OCI-LY3 (cell line): ENCODE results near the gene PTPRN2.

Source experiments
- H2AFZ ChIP-seq: fragments of 200-600, 300-600 bp; shearing (Covaris generic); 2 replicates; pipeline ENCODE4 v1.6.0; 2014; ENCODE audit warnings: antibody characterized with exemption, low read depth, low read length
- H3K27ac ChIP-seq: fragments of 200-600, 300-600 bp; sonication (generic); 2 replicates; pipeline ENCODE4 v1.5.1; 2014; ENCODE audit warnings: mild to moderate bottlenecking, low read length, moderate library complexity, mixed read lengths
- H3K27me3 ChIP-seq: fragments of 200-600, 300-600 bp; sonication (generic); 2 replicates; pipeline ENCODE4 v1.6.1; 2014; ENCODE audit warnings: low read depth, low read length, mixed read lengths
- H3K36me3 ChIP-seq: fragments of 200-600, 300-600 bp; sonication (generic); replicated peaks from 2 replicates; pipeline ENCODE3; 2014; ENCODE audit warnings: low read depth, low read length, mixed read lengths
- H3K4me1 ChIP-seq: fragments of 300-600, 200-600 bp; sonication (generic); 2 replicates; pipeline ENCODE4 v1.6.1; 2014; ENCODE audit warnings: low read length, mixed read lengths
- H3K4me2 ChIP-seq: fragments of 200-600, 300-600 bp; sonication (generic); 2 replicates; pipeline ENCODE4 v1.6.1; 2014; ENCODE audit warnings: low read length, mixed read lengths
- H3K4me3 ChIP-seq: fragments of 300-600, 200-600 bp; sonication (generic); 2 replicates; pipeline ENCODE4 v1.5.1; 2014; ENCODE audit warnings: antibody characterized with exemption, mild to moderate bottlenecking, low read length, moderate library complexity
- H3K79me2 ChIP-seq: fragments of 300-600, 200-600 bp; shearing (Covaris generic); 2 replicates; pipeline ENCODE4 v1.6.1; 2014; ENCODE audit warnings: mild to moderate bottlenecking, low read length, mixed read lengths
- H3K9ac ChIP-seq: fragments of 300-600, 200-600 bp; shearing (Covaris generic); 2 replicates; pipeline ENCODE4 v1.6.0; 2014; ENCODE audit warnings: mild to moderate bottlenecking, low read length, moderate library complexity
- H3K9me3 ChIP-seq: fragments of 200-600, 300-600 bp; shearing (Covaris generic); 2 replicates; pipeline ENCODE4 v1.6.1; 2014; ENCODE audit warnings: low read length, mixed read lengths; ENCODE audit not compliant: insufficient read depth
- H4K20me1 ChIP-seq: fragments of 200-600, 300-600 bp; sonication (generic); 2 replicates; pipeline ENCODE4 v1.6.1; 2016; ENCODE audit warnings: low read length, mixed read lengths; ENCODE audit not compliant: insufficient read depth
- EZH2phosphoT487 ChIP-seq: fragments of 200-600 bp; shearing (Covaris generic); IDR thresholded peaks from 2 replicates; pipeline ENCODE4 v1.6.1; 2018; ENCODE audit warnings: antibody characterized with exemption, mixed run types, low read depth
- TF ChIP-seq, protein P1 (sequence below): fragments of 200-600, 300-600 bp; sonication (generic); IDR thresholded peaks from 2 replicates; pipeline ENCODE4 v1.5.1; 2014; ENCODE audit warnings: antibody characterized with exemption, low read length, low read depth

Gene PTPRN2

DNA sequence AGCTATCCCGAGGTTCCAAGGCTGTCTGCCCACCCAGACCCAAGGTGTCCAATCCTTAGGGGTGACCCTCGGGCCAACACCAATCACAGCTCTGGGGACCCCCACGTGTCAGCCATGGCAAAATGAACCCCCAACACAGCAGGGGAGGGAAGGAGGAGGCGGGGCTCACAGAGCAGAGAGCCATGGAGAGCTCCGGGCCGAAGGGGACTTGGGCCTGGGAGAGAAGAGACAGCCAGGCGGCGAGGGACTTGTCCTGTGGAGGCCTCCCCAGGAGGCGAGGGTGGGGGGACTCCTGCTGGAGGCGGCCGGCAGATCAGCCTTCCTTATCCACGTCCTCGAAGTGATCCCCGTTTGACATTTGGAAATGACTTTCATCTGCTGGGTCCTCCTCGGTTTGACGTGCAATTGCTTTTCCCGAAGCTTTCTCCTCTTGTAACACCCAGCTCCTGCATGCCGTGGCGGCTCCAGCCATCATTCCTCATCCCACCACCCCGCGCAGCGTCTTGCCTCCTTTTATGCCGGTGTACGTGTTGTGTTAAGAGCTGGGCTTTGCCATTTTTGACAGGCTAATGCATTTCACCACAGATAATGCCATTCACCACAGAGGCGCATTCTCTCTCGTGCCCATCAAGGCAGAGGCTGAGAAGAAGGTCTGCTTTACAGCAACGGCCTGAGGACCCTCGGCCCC lies 913.5 kb downstream of the PTPRN2 start:
- TF ChIP-seq, protein P1, sequence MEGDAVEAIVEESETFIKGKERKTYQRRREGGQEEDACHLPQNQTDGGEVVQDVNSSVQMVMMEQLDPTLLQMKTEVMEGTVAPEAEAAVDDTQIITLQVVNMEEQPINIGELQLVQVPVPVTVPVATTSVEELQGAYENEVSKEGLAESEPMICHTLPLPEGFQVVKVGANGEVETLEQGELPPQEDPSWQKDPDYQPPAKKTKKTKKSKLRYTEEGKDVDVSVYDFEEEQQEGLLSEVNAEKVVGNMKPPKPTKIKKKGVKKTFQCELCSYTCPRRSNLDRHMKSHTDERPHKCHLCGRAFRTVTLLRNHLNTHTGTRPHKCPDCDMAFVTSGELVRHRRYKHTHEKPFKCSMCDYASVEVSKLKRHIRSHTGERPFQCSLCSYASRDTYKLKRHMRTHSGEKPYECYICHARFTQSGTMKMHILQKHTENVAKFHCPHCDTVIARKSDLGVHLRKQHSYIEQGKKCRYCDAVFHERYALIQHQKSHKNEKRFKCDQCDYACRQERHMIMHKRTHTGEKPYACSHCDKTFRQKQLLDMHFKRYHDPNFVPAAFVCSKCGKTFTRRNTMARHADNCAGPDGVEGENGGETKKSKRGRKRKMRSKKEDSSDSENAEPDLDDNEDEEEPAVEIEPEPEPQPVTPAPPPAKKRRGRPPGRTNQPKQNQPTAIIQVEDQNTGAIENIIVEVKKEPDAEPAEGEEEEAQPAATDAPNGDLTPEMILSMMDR: no peak
- no peak for TF ChIP-seq EZH2phosphoT487
- Histone ChIP-seq H3K9me3 (no peaks in the 10 kb centered on the region), H3K27ac (no peak overlapping the region), H3K9ac (no peak overlapping the region), H4K20me1 (no peaks in the 10 kb centered on the region), H3K36me3 (no peaks in the 10 kb centered on the region), H3K27me3 (no peaks in the 10 kb centered on the region), H3K4me3 (no peak overlapping the region), H3K79me2 (no peaks in the 10 kb centered on the region), H2AFZ (no peak overlapping the region), H3K4me2 (no peak overlapping the region), H3K4me1 (no peaks in the 10 kb centered on the region)

GRCh38 chr7:157673573-157673972 lies 914.0 kb downstream of the PTPRN2 start:
- H3K4me2 ChIP-seq: no peak overlapping the region
- H2AFZ ChIP-seq: no peak overlapping the region
- no peak overlapping the region for H3K4me3 ChIP-seq
- H3K27ac ChIP-seq: no peak overlapping the region
- no peaks in the 10 kb centered on the region for H3K36me3 ChIP-seq
- H3K27me3 ChIP-seq: no peaks in the 10 kb centered on the region
- no peaks in the 10 kb centered on the region for H4K20me1 ChIP-seq
- TF ChIP-seq, protein P1: no peak
- TF ChIP-seq EZH2phosphoT487: no peak
- no peak overlapping the region for H3K9ac ChIP-seq
- no peaks in the 10 kb centered on the region for H3K79me2 ChIP-seq
- no peaks in the 10 kb centered on the region for H3K4me1 ChIP-seq
- H3K9me3 ChIP-seq: no peaks in the 10 kb centered on the region

- H3K4me2 ChIP-seq: no peak overlapping the region
- no peak for TF ChIP-seq EZH2phosphoT487
- TF ChIP-seq, protein P1: no peak
- no peaks in the 10 kb centered on the region for H3K27me3 ChIP-seq
- H3K4me3 ChIP-seq: no peak overlapping the region
- no peak overlapping the region for H3K27ac ChIP-seq
- no peaks in the 10 kb centered on the region for H3K4me1 ChIP-seq
- no peaks in the 10 kb centered on the region for H3K79me2 ChIP-seq
- H3K9ac ChIP-seq: no peak overlapping the region
- H3K9me3 ChIP-seq: no peaks in the 10 kb centered on the region
- H3K36me3 ChIP-seq: no peaks in the 10 kb centered on the region
- H4K20me1 ChIP-seq: no peaks in the 10 kb centered on the region
- no peak overlapping the region for H2AFZ ChIP-seq
Observed at GRCh38 chr7:157671358-157672255, 916.0 kb downstream of the PTPRN2 start.
